Keratinocyte (primary cell): ENCODE results near the gene FAM107B.

Experiments used
- EZH2 ChIP-seq: IDR thresholded peaks from one replicate; pipeline ENCODE4 v1.6.1; 2012; ENCODE audit warnings: inconsistent platforms, mild to moderate bottlenecking, low read length, moderate library complexity
- TF ChIP-seq, protein P1 (sequence below), 3 experiments: IDR thresholded peaks in 1 of 3; conservative IDR thresholded peaks in 1 of 3; optimal IDR thresholded peaks in 1 of 3; 2 replicates in 2 of 3; 3 replicates in 1 of 3; pipeline versions ENCODE3 to v1.5.1; 2011; ENCODE audit warnings: low read length in 3 of 3, mild to moderate bottlenecking in 3 of 3, moderate library complexity in 2 of 3, control low read depth in 1 of 3, inconsistent platforms in 1 of 3; ENCODE audit not compliant: insufficient read depth in 2 of 3; ENCODE audit errors: extremely low read depth in 1 of 3

DNA sequence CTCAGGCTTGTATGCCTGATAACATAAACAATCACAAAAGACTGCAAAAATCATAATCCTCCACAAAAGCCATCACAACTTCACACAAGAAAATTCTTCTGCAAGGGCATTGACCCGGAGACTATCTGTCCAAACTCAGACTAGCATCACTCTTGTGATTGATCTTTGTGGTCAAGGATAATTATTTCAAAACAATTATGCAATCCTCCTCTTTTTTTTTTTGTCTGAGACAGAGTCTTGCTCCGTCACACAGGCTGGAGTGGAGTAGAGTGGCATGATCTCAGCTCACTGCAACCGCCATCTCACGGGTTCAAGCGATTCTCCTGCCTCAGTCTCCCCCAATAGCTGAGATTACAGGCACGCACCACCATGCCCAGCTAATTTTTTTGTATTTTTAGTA, 41.0 kb upstream of the FAM107B start:
- TF ChIP-seq, protein P1, sequence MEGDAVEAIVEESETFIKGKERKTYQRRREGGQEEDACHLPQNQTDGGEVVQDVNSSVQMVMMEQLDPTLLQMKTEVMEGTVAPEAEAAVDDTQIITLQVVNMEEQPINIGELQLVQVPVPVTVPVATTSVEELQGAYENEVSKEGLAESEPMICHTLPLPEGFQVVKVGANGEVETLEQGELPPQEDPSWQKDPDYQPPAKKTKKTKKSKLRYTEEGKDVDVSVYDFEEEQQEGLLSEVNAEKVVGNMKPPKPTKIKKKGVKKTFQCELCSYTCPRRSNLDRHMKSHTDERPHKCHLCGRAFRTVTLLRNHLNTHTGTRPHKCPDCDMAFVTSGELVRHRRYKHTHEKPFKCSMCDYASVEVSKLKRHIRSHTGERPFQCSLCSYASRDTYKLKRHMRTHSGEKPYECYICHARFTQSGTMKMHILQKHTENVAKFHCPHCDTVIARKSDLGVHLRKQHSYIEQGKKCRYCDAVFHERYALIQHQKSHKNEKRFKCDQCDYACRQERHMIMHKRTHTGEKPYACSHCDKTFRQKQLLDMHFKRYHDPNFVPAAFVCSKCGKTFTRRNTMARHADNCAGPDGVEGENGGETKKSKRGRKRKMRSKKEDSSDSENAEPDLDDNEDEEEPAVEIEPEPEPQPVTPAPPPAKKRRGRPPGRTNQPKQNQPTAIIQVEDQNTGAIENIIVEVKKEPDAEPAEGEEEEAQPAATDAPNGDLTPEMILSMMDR (optimal IDR thresholded peaks at IDR 0.05 in 1 of 3, IDR thresholded peaks at IDR 0.05 in 1 of 3, conservative IDR thresholded peaks at IDR 0.05 in 1 of 3; ENCODE audit: extremely low read depth in 1 of 3, insufficient read depth in 2 of 3, low read length in 3 of 3), result no peak
- no peak for TF ChIP-seq EZH2
